ENCODE results near the gene PRM2. TPM values are rescaled to one million over a fixed set of nuclear protein-coding genes. Genes with fewer than 3 reads are reported as not detected.

PRM2 gene, protein sequence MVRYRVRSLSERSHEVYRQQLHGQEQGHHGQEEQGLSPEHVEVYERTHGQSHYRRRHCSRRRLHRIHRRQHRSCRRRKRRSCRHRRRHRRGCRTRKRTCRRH
- total RNA-seq = not detected in 2 replicates

DNA sequence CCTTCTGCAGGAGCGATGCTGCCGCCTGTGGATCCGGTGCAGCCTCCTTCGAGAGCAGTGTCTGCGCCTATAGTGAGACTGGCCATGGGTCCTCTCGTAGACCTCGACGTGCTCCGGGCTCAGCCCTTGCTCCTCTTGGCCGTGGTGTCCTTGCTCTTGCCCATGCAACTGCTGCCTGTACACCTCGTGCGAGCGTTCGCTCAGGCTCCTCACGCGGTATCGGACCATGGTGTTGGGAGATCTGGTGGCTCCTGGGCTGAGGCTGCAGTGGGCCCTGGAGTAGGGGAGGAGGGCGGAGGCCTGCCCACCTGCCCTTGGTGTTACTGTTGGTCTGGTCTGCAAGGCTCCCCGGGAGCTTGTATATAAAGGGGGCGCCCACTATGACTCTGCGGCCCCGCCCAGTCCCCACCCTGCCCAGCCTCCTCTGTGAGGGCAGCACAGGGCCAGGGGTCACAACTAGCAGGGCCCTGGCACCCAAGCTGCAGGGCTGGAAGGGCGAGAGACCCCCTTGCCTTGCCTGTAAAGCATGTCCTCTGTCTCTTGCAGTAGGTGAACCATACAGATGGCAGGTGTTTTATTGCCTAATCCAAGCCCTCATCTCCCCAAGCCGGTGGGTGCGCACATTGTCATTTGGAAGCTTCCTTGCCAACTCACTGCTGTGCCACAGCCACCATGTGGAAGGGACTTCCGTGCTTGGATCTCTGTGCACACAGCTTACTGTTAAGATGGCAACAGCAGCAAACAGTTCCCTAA, at the start of gene PRM2:
PRM2 (minus strand) TSS at position 338 of the 753 bp plus-strand sequence; CDS start at position 228, 110 bp downstream.
- Histone ChIP-seq H3K36me3 (ENCODE audit: control insufficient read depth, insufficient read depth, low read length) (no peaks in the 10 kb centered on the region), H3K27me3 (ENCODE audit: control insufficient read depth, insufficient read depth, low read length) (peaks cover 2% of the 10 kb centered on the region), H3K4me3 (ENCODE audit: low read depth, low read length) (no peak within 1 kb of the TSS)
- FAIRE-seq (no peak), DNase-seq (ENCODE audit: low read depth) (no peak)
- TF ChIP-seq, protein P1, sequence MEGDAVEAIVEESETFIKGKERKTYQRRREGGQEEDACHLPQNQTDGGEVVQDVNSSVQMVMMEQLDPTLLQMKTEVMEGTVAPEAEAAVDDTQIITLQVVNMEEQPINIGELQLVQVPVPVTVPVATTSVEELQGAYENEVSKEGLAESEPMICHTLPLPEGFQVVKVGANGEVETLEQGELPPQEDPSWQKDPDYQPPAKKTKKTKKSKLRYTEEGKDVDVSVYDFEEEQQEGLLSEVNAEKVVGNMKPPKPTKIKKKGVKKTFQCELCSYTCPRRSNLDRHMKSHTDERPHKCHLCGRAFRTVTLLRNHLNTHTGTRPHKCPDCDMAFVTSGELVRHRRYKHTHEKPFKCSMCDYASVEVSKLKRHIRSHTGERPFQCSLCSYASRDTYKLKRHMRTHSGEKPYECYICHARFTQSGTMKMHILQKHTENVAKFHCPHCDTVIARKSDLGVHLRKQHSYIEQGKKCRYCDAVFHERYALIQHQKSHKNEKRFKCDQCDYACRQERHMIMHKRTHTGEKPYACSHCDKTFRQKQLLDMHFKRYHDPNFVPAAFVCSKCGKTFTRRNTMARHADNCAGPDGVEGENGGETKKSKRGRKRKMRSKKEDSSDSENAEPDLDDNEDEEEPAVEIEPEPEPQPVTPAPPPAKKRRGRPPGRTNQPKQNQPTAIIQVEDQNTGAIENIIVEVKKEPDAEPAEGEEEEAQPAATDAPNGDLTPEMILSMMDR (IDR thresholded peaks at IDR 0.05; ENCODE audit: insufficient read depth, low read length, severe bottlenecking) = no peak

DNA sequence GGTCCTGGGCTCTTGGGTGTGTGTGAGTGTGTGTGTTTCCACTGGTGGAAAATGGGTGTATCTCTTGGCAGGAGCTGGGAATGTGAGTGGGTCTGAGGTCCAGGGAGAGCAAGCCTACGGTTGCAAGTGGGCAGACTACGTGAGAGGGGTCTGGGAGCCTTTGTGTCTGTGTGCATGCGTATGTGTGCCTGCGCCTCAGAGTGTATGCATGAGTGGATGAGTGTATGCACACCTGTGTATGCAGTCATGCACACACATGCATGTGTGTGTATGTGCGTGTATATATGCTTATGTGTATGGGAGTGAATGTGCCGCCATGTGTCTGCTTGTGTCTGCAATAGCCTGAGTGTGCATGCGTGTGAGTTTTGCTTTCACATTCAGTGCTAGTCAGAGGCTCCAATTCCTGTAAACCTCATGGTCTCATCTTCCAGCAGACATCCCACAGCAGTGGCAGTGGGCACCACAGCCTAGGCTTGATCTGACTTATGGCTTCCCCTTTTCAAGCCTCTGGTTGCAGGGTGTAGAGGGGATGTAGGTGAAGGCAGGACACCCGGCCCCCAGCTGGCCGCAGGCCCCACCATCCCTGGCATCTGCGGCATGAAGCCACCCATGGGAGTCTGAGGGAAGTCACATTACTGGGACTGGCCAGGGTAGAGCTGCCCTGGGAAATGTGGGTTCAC, 49.3 kb upstream of the PRM2 start:
- H3K27me3 ChIP-seq (ENCODE audit: control insufficient read depth, insufficient read depth, low read length) = no peaks in the 10 kb centered on the region
- no peaks in the 10 kb centered on the region for H3K36me3 ChIP-seq (ENCODE audit: control insufficient read depth, insufficient read depth, low read length)
- TF ChIP-seq, protein P1 (IDR thresholded peaks at IDR 0.05; ENCODE audit: insufficient read depth, low read length, severe bottlenecking) = no peak
- H3K4me3 ChIP-seq (ENCODE audit: low read depth, low read length) = no peak overlapping the region
- DNase-seq (ENCODE audit: low read depth) (no peak), FAIRE-seq (no peak)

GRCh38 chr16:11323551-11324336, 47.5 kb upstream of the PRM2 start:
- Histone ChIP-seq H3K36me3 (ENCODE audit: control insufficient read depth, insufficient read depth, low read length) (no peaks in the 10 kb centered on the region), H3K4me3 (ENCODE audit: low read depth, low read length) (no peak overlapping the region), H3K27me3 (ENCODE audit: control insufficient read depth, insufficient read depth, low read length) (no peaks in the 10 kb centered on the region)
- TF ChIP-seq, protein P1 (IDR thresholded peaks at IDR 0.05; ENCODE audit: insufficient read depth, low read length, severe bottlenecking) = no peak
- FAIRE-seq (no peak), DNase-seq (ENCODE audit: low read depth) (no peak)

DNA sequence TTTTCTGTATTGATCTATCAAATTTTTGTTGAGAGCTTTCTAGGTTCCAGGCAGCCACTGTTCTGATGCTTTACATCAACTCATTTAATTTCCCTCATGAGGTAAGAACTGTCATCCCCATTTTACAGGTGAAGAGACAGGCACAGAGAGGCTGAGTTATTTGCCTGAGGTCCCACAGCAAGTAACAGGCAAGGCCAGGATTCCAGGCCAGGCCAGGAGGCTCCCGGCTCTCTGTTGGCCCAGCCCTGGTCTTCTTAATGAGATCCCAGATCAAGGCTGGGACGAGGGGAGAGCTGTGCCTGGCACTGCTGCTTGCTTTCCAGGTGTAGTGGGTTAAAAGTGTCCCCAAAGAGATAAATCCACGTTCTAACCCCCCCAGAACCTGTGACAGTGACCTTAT, 46.5 kb upstream of the PRM2 start:
- DNase-seq (ENCODE audit: low read depth) = no peak
- Histone ChIP-seq H3K4me3 (ENCODE audit: low read depth, low read length) (no peak overlapping the region), H3K27me3 (ENCODE audit: control insufficient read depth, insufficient read depth, low read length) (no peaks in the 10 kb centered on the region), H3K36me3 (ENCODE audit: control insufficient read depth, insufficient read depth, low read length) (no peaks in the 10 kb centered on the region)
- TF ChIP-seq, protein P1 (IDR thresholded peaks at IDR 0.05; ENCODE audit: insufficient read depth, low read length, severe bottlenecking) = no peak
- no peak for FAIRE-seq

- Histone ChIP-seq H3K4me3 (ENCODE audit: low read depth, low read length) (no peak overlapping the region), H3K27me3 (ENCODE audit: control insufficient read depth, insufficient read depth, low read length) (no peaks in the 10 kb centered on the region), H3K36me3 (ENCODE audit: control insufficient read depth, insufficient read depth, low read length) (no peaks in the 10 kb centered on the region)
- DNase-seq (ENCODE audit: low read depth) (no peak), FAIRE-seq (no peak)
- TF ChIP-seq, protein P1 (IDR thresholded peaks at IDR 0.05; ENCODE audit: insufficient read depth, low read length, severe bottlenecking) = no peak
Observed at GRCh38 chr16:11321662-11322061, 45.4 kb upstream of the PRM2 start.

Data from bronchial epithelial cell (primary cell).